GM12878 (cell line): ENCODE measurements around the gene BBOF1.

Experiments
- CBFB ChIP-seq: IDR thresholded peaks from 2 replicates; pipeline ENCODE4 v1.6.1; 2016; ENCODE audit warnings: antibody characterized with exemption, low read depth
- CREB1 ChIP-seq: IDR thresholded peaks from 2 replicates; pipeline ENCODE4 v1.6.1; 2012; ENCODE audit warnings: low read depth, mild to moderate bottlenecking, inconsistent platforms
- CTCF ChIP-seq, 3 experiments: IDR thresholded peaks in 2 of 3; conservative IDR thresholded peaks in 1 of 3; 2 replicates each; pipeline ENCODE4 v1.5.1; 2011; ENCODE audit warnings: low read depth in 3 of 3, low read length in 3 of 3, mild to moderate bottlenecking in 3 of 3, control low read depth in 2 of 3, moderate library complexity in 2 of 3, inconsistent platforms in 1 of 3, mixed read lengths in 1 of 3; ENCODE audit not compliant: control insufficient read depth in 2 of 3, insufficient read depth in 1 of 3; ENCODE audit errors: extremely low read depth in 1 of 3
- EP300 ChIP-seq, 2 experiments: fragments of 150-350 bp in 1 of 2; IDR thresholded peaks; 2 replicates each; pipeline ENCODE4 v1.6.1; 2011 to 2012; ENCODE audit warnings: low read depth in 2 of 2, low read length in 2 of 2, borderline replicate concordance in 1 of 2, improper control_type of control experiment in 1 of 2, inconsistent platforms in 1 of 2; ENCODE audit not compliant: control insufficient read depth in 1 of 2
- FOS ChIP-seq: IDR thresholded peaks from 3 replicates; pipeline ENCODE4 v1.6.1; 2011; ENCODE audit warnings: borderline replicate concordance; ENCODE audit not compliant: insufficient read length; ENCODE audit errors: extremely low read depth
- HDAC2 ChIP-seq: fragments of 200-600 bp; sonication (generic); IDR thresholded peaks from 2 replicates; pipeline ENCODE4 v1.6.1; 2017
- NFIC ChIP-seq: IDR thresholded peaks from 2 replicates; pipeline ENCODE4 v1.6.1; 2012; ENCODE audit warnings: low read depth, mild to moderate bottlenecking, inconsistent platforms, low read length, moderate library complexity
- POLR2AphosphoS5 ChIP-seq: IDR thresholded peaks from 2 replicates; pipeline ENCODE4 v1.6.1; 2011; ENCODE audit warnings: mild to moderate bottlenecking, low read length, inconsistent platforms
- TAF1 ChIP-seq: IDR thresholded peaks from 2 replicates; pipeline ENCODE4 v1.6.1; 2011; ENCODE audit warnings: mild to moderate bottlenecking, low read depth, low read length, borderline replicate concordance
- USF2 ChIP-seq: IDR thresholded peaks from 2 replicates; pipeline ENCODE4 v1.6.1; 2011; ENCODE audit warnings: low read depth, low read length, improper control_type of control experiment, borderline replicate concordance
- ZNF24 ChIP-seq: fragments of 450-650 bp; IDR thresholded peaks from 2 replicates; pipeline ENCODE4 v1.6.1; 2017; ENCODE audit warnings: antibody characterized with exemption, mild to moderate bottlenecking
- TF ChIP-seq, protein P1 (sequence below): fragments of 450-650 bp; IDR thresholded peaks from 2 replicates; pipeline ENCODE4 v1.6.1; 2017; ENCODE audit warnings: antibody characterized with exemption, mild to moderate bottlenecking, moderate library complexity

GRCh38 chr14:74014299-74014698 lies 4.8 kb upstream of the BBOF1 start:
- TF ChIP-seq, protein P1, sequence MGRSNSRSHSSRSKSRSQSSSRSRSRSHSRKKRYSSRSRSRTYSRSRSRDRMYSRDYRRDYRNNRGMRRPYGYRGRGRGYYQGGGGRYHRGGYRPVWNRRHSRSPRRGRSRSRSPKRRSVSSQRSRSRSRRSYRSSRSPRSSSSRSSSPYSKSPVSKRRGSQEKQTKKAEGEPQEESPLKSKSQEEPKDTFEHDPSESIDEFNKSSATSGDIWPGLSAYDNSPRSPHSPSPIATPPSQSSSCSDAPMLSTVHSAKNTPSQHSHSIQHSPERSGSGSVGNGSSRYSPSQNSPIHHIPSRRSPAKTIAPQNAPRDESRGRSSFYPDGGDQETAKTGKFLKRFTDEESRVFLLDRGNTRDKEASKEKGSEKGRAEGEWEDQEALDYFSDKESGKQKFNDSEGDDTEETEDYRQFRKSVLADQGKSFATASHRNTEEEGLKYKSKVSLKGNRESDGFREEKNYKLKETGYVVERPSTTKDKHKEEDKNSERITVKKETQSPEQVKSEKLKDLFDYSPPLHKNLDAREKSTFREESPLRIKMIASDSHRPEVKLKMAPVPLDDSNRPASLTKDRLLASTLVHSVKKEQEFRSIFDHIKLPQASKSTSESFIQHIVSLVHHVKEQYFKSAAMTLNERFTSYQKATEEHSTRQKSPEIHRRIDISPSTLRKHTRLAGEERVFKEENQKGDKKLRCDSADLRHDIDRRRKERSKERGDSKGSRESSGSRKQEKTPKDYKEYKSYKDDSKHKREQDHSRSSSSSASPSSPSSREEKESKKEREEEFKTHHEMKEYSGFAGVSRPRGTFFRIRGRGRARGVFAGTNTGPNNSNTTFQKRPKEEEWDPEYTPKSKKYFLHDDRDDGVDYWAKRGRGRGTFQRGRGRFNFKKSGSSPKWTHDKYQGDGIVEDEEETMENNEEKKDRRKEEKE = no peak
- no peak for TF ChIP-seq NFIC
- TF ChIP-seq CREB1 = no peak
- TF ChIP-seq EP300 (IDR thresholded peaks at IDR 0.05; ENCODE audit: borderline replicate concordance in 1 of 2, control insufficient read depth in 1 of 2, low read depth in 2 of 2, low read length in 2 of 2) = no peak
- no peak for TF ChIP-seq FOS
- no peak for TF ChIP-seq TAF1
- no peak for TF ChIP-seq POLR2AphosphoS5
- no peak for TF ChIP-seq HDAC2
- no peak for TF ChIP-seq ZNF24
- TF ChIP-seq USF2 = no peak
- TF ChIP-seq CBFB = no peak
- TF ChIP-seq CTCF (IDR thresholded peaks at IDR 0.05 in 2 of 3, conservative IDR thresholded peaks at IDR 0.05 in 1 of 3; ENCODE audit: control insufficient read depth in 2 of 3, extremely low read depth in 1 of 3, insufficient read depth in 1 of 3, low read depth in 3 of 3, low read length in 3 of 3) = no peak
